Fibroblast of the aortic adventitia (primary cell): ENCODE results near the gene DDC. TPM values are rescaled to one million over a fixed set of nuclear protein-coding genes. Genes with fewer than 3 reads are reported as not detected.
A peak's percentile ranks its signal among the peaks of the same experiment; 100 is the strongest.

ENCODE experiments used
- DNase-seq: peaks from one replicate; pipeline ENCODE4 v3.0.0-alpha.2; 2010; ENCODE audit warnings: low read depth
- H3K4me3 ChIP-seq: 2 replicates; pipeline ENCODE4 v1.5.1; 2011; ENCODE audit warnings: low read depth, mild to moderate bottlenecking, control low read depth, low read length, moderate library complexity
- CTCF ChIP-seq: IDR thresholded peaks from 2 replicates; pipeline ENCODE4 v1.5.1; 2011; ENCODE audit warnings: mild to moderate bottlenecking, low read length, control low read depth, inconsistent platforms; ENCODE audit not compliant: insufficient read depth
- total RNA-seq: library from RNA; depleted of rRNA; stranded (reverse); fragments of >200 nt; gene quantifications from 2 replicates; pipeline ENCODE4 v1.2.3, GENCODE V29; 2012; ENCODE audit warnings: low replicate concordance

The DDC gene
- total RNA-seq, 1 donor = not detected

- DNase-seq = no peak
- TF ChIP-seq CTCF = no peak
- no peak overlapping the region for H3K4me3 ChIP-seq
Observed at GRCh38 chr7:50605059-50605458, 39.9 kb upstream of the DDC start.

DNA sequence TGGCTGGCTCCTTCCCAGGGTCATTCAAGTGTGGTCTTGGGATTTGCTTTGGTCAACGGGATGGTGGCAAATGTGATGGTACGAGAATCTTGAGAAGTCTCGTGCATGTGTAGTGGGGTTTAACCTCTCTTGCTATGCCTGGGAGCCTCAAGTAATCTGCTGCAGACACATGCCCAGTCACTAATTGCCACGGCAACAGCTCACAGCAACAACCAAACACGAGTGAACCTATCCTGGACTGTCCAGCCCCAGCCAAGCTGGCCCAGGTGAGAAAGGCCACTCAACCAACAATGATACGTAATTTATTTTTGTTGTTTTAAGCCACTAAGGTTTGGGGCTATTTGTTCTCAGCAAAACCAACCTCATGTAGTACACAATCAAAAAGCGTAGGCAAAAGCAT lies 38.1 kb upstream of the DDC start:
- TF ChIP-seq CTCF = no peak
- no peak for DNase-seq
- no peak overlapping the region for H3K4me3 ChIP-seq

GRCh38 chr7:50599385-50599784 lies 34.2 kb upstream of the DDC start:
- H3K4me3 ChIP-seq = no peak overlapping the region
- no peak for TF ChIP-seq CTCF
- DNase-seq = no peak

- no peak for TF ChIP-seq CTCF
- H3K4me3 ChIP-seq = no peak overlapping the region
- DNase-seq = no peak
Observed at GRCh38 chr7:50598460-50599343, 33.5 kb upstream of the DDC start.

GRCh38 chr7:50596484-50596883 lies 31.3 kb upstream of the DDC start:
- H3K4me3 ChIP-seq = no peak overlapping the region
- TF ChIP-seq CTCF = no peak
- DNase-seq = no peak

GRCh38 chr7:50595491-50596102 lies 30.4 kb upstream of the DDC start:
- no peak overlapping the region for H3K4me3 ChIP-seq
- peak; percentile 52 for TF ChIP-seq CTCF
- DNase-seq = peak; percentile 57
